Measurements from ENCODE around the gene TASL. TPM values are rescaled to one million over a fixed set of nuclear protein-coding genes. Genes with fewer than 3 reads are reported as not detected.

The TASL gene
- total RNA-seq, 1 experiment from 2014 or later: not detected

DNA sequence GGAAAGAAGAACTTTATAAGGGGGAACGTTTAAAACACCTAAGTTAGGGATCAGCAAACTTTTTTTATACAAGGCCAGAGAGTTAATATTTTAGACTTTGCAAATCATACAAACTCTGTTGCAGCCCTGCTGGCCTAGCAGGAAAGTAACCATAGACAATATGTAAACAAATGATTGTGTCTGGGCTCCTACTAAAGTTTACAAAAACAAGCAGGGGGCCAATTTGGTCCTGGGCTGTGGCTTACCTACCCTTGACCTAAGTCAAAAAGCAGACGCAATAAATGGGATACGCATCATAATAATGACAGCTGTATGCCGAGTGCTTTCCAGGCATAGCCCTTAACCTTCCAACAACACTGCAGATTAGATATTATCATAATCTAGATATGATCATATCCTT is 4.9 kb downstream of the TASL start:
- no peak for ATAC-seq

DNA sequence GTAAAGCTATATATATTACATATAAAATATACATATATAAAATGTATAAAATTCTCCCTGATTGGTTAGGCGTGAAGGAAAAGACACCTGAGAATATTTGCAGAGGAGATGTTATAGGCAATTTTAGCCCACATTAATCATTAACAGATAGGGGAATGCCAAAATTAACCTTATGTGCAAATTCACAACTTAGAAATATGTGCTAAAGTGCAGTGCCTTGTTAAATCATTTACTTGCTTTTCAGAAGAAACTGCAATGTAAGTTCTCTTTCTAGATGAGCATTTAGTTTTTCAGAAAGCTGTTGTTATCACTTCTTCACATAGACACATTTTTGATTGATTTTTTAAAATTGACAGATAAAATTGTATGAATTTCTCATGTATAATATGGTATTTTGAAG is 5.6 kb downstream of the TASL start:
- ATAC-seq (no peak), DNase-seq (ENCODE audit: low read depth, low spot score) (no peak)
- Histone ChIP-seq H3K4me1 (ENCODE audit: control insufficient read depth, insufficient read depth, low read length) (no peaks in the 10 kb centered on the region), H3K27me3 (ENCODE audit: control insufficient read depth, insufficient read depth, low read length) (no peaks in the 10 kb centered on the region), H3K36me3 (ENCODE audit: control insufficient read depth, insufficient read depth, low read length) (no peaks in the 10 kb centered on the region), H3K4me3 (ENCODE audit: low read depth in 2 of 2, low read length in 2 of 2) (no peak overlapping the region), H3K9me3 (ENCODE audit: control insufficient read depth, insufficient read depth, low read depth, low read length) (no peaks in the 10 kb centered on the region), H3K27ac (ENCODE audit: low read length) (no peak overlapping the region)
- in situ Hi-C loops (cut with HindIII; ENCODE audit: low pct_unique_long_range_greater_than_20kb, low sequenced_read_pairs) (no loop called here), intact Hi-C loops (cut with micrococcal nuclease; ENCODE audit: unreplicated experiment) (no loop called here)
- no TSS peak for BruUV-seq (replicated peaks)
- ChIA-PET POLR2A (no interaction called here), CTCF (no interaction called here)
- TF ChIP-seq, protein P1, sequence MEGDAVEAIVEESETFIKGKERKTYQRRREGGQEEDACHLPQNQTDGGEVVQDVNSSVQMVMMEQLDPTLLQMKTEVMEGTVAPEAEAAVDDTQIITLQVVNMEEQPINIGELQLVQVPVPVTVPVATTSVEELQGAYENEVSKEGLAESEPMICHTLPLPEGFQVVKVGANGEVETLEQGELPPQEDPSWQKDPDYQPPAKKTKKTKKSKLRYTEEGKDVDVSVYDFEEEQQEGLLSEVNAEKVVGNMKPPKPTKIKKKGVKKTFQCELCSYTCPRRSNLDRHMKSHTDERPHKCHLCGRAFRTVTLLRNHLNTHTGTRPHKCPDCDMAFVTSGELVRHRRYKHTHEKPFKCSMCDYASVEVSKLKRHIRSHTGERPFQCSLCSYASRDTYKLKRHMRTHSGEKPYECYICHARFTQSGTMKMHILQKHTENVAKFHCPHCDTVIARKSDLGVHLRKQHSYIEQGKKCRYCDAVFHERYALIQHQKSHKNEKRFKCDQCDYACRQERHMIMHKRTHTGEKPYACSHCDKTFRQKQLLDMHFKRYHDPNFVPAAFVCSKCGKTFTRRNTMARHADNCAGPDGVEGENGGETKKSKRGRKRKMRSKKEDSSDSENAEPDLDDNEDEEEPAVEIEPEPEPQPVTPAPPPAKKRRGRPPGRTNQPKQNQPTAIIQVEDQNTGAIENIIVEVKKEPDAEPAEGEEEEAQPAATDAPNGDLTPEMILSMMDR (IDR thresholded peaks at IDR 0.05): no peak
- TF ChIP-seq TCF7L2 (IDR thresholded peaks at IDR 0.05; ENCODE audit: low read depth, low read length) (no peak), SIN3A (IDR thresholded peaks at IDR 0.05; ENCODE audit: borderline replicate concordance, insufficient read depth, low read depth, low read length) (no peak), POLR2AphosphoS5 (IDR thresholded peaks at IDR 0.05; ENCODE audit: low read depth, low read length) (no peak)
- TF ChIP-seq, protein P2, sequence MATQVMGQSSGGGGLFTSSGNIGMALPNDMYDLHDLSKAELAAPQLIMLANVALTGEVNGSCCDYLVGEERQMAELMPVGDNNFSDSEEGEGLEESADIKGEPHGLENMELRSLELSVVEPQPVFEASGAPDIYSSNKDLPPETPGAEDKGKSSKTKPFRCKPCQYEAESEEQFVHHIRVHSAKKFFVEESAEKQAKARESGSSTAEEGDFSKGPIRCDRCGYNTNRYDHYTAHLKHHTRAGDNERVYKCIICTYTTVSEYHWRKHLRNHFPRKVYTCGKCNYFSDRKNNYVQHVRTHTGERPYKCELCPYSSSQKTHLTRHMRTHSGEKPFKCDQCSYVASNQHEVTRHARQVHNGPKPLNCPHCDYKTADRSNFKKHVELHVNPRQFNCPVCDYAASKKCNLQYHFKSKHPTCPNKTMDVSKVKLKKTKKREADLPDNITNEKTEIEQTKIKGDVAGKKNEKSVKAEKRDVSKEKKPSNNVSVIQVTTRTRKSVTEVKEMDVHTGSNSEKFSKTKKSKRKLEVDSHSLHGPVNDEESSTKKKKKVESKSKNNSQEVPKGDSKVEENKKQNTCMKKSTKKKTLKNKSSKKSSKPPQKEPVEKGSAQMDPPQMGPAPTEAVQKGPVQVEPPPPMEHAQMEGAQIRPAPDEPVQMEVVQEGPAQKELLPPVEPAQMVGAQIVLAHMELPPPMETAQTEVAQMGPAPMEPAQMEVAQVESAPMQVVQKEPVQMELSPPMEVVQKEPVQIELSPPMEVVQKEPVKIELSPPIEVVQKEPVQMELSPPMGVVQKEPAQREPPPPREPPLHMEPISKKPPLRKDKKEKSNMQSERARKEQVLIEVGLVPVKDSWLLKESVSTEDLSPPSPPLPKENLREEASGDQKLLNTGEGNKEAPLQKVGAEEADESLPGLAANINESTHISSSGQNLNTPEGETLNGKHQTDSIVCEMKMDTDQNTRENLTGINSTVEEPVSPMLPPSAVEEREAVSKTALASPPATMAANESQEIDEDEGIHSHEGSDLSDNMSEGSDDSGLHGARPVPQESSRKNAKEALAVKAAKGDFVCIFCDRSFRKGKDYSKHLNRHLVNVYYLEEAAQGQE (IDR thresholded peaks at IDR 0.05; ENCODE audit: insufficient read depth in 1 of 2, low read depth in 2 of 2, low read length in 1 of 2): no peak

More for the DNA sequence above, 4.9 kb downstream of the TASL start:
- no peak overlapping the region for H3K4me3 ChIP-seq (ENCODE audit: low read depth in 2 of 2, low read length in 2 of 2)
- no peaks in the 10 kb centered on the region for H3K4me1 ChIP-seq (ENCODE audit: control insufficient read depth, insufficient read depth, low read length)
- H3K27me3 ChIP-seq (ENCODE audit: control insufficient read depth, insufficient read depth, low read length): no peaks in the 10 kb centered on the region
- intact Hi-C loops (cut with micrococcal nuclease; ENCODE audit: unreplicated experiment): no loop called here
- CTCF ChIA-PET: no interaction called here
- no TSS peak for BruUV-seq (replicated peaks)
- H3K36me3 ChIP-seq (ENCODE audit: control insufficient read depth, insufficient read depth, low read length): no peaks in the 10 kb centered on the region
- H3K27ac ChIP-seq (ENCODE audit: low read length): no peak overlapping the region
- in situ Hi-C loops (cut with HindIII; ENCODE audit: low pct_unique_long_range_greater_than_20kb, low sequenced_read_pairs): no loop called here
- no peaks in the 10 kb centered on the region for H3K9me3 ChIP-seq (ENCODE audit: control insufficient read depth, insufficient read depth, low read depth, low read length)
- no peak for DNase-seq (ENCODE audit: low read depth, low spot score)
- POLR2A ChIA-PET: no interaction called here
- TF ChIP-seq SIN3A (IDR thresholded peaks at IDR 0.05; ENCODE audit: borderline replicate concordance, insufficient read depth, low read depth, low read length) (no peak), TCF7L2 (IDR thresholded peaks at IDR 0.05; ENCODE audit: low read depth, low read length) (no peak), POLR2AphosphoS5 (IDR thresholded peaks at IDR 0.05; ENCODE audit: low read depth, low read length) (no peak)
- TF ChIP-seq, protein P1 (IDR thresholded peaks at IDR 0.05): no peak
- TF ChIP-seq, protein P2 (IDR thresholded peaks at IDR 0.05; ENCODE audit: insufficient read depth in 1 of 2, low read depth in 2 of 2, low read length in 1 of 2): no peak

Data from Panc1 (cell line).